Transverse colon (tissue), 4 donors: ENCODE measurements around the gene RNF125. TPM values are rescaled to one million over a fixed set of nuclear protein-coding genes. Genes with fewer than 3 reads are reported as not detected.

ENCODE experiments used
- DNase-seq: peaks from one replicate; pipeline ENCODE4 v3.0.0-alpha.2; 2019
- H3K27ac ChIP-seq, 4 donors: fragments of 200-600 bp; sonication (generic); 2 replicates each; pipeline ENCODE4 v1.5.1; 2016 to 2018; ENCODE audit warnings: inconsistent platforms in 4 of 4
- H3K27me3 ChIP-seq: fragments of 200-600 bp; sonication (generic); 2 replicates; pipeline ENCODE4 v1.5.1; 2017; ENCODE audit warnings: inconsistent platforms
- H3K36me3 ChIP-seq, 4 donors: fragments of 200-600 bp; sonication (generic); 2 replicates each; pipeline ENCODE4 v1.5.1; 2017 to 2019; ENCODE audit warnings: inconsistent platforms in 4 of 4
- H3K4me1 ChIP-seq, 4 donors: fragments of 200-600 bp; sonication (generic); 2 replicates each; pipeline ENCODE4 v1.5.1; 2017 to 2020; ENCODE audit warnings: inconsistent platforms in 4 of 4
- H3K4me3 ChIP-seq, 4 donors: fragments of 200-600 bp; sonication (generic); 1 replicate in 1 of 4; 2 replicates in 3 of 4; pipeline versions ENCODE4 v1.5.1 to v1.6.1; 2017 to 2019; ENCODE audit warnings: inconsistent platforms in 4 of 4
- H3K9me3 ChIP-seq, 2 donors: fragments of 200-600 bp; sonication (generic); 2 replicates each; pipeline ENCODE4 v1.5.1; 2017 to 2019; ENCODE audit warnings: inconsistent platforms in 2 of 2
- EP300 ChIP-seq: sonication (generic); formaldehyde crosslinking; IDR thresholded peaks from one replicate; pipeline ENCODE4 v1.6.1; 2017; ENCODE audit warnings: antibody characterized with exemption, low read depth
- POLR2A ChIP-seq: fragments of 450-650 bp; IDR thresholded peaks from one replicate; pipeline ENCODE4 v1.6.1; 2016; ENCODE audit warnings: antibody characterized with exemption, mild to moderate bottlenecking, moderate library complexity
- POLR2AphosphoS5 ChIP-seq, 3 donors: sonication (generic); formaldehyde crosslinking; IDR thresholded peaks; one replicate each; pipeline ENCODE4 v1.6.1; 2016; ENCODE audit warnings: antibody characterized with exemption in 3 of 3
- WGBS, 2 donors: methylation state at CpG; one replicate each; pipeline ENCODE4 v1.1.5; 2018; ENCODE audit warnings: low coverage in 1 of 2; 5-methylcytosine and 5-hydroxymethylcytosine counted together
- in situ Hi-C, 4 donors: fragments of 200-750 bp; cut with MboI; loops; one replicate each; pipeline versions ENCODE4 v1.15.0 to v1.15.1; 2017; ENCODE audit warnings: low sequenced_read_pairs in 3 of 4, low pct_ligation_motif_present in 1 of 4, low pct_unique_long_range_greater_than_20kb in 1 of 4
- intact Hi-C: fragments of 100-400 bp; cut with DNase I; formaldehyde crosslinking; loops from one replicate; pipeline ENCODE4 v1.15.1; 2023; ENCODE audit warnings: low total_unique reads
- total RNA-seq, 4 donors: library from RNA; depleted of rRNA; stranded (reverse); fragments of >200 nt; gene quantifications; one replicate each; pipeline ENCODE4 v1.1.0, GENCODE V29; 2016
- TF ChIP-seq, protein P1 (sequence below), 5 experiments: fragments of 200-600 bp in 3 of 5; fragments of 450-650 bp in 2 of 5; sonication (generic) in 3 of 5; IDR thresholded peaks; 1 replicate in 2 of 5; 2 replicates in 3 of 5; pipeline ENCODE4 v1.5.1; 2016 to 2017; ENCODE audit warnings: antibody characterized with exemption in 5 of 5, inconsistent platforms in 3 of 5, mild to moderate bottlenecking in 2 of 5, moderate library complexity in 1 of 5

RNF125 gene
- total RNA-seq, 4 donors from 2014 or later: 7.9 to 12.1 (median 10.3) TPM

- peaks cover 7 to 31% of the 10 kb centered on the region in 2 donors for H3K9me3 ChIP-seq
- no peaks in the 10 kb centered on the region for H3K27me3 ChIP-seq
- H3K4me3 ChIP-seq: no peak overlapping the region
- no peaks in the 10 kb centered on the region for H3K36me3 ChIP-seq
- intact Hi-C loops (loop anchor here (10.0 kb wide), 2 partner anchors 243 to 403 kb away; no protein-coding TSS in a partner anchor), in situ Hi-C loops (loop anchor here in 1 of 4 donors (10.0 kb wide), 1 partner anchor 243 kb away; no protein-coding TSS in a partner anchor)
- peak; percentile 18 for DNase-seq
- no peaks in the 10 kb centered on the region for H3K4me1 ChIP-seq
- TF ChIP-seq, protein P1, sequence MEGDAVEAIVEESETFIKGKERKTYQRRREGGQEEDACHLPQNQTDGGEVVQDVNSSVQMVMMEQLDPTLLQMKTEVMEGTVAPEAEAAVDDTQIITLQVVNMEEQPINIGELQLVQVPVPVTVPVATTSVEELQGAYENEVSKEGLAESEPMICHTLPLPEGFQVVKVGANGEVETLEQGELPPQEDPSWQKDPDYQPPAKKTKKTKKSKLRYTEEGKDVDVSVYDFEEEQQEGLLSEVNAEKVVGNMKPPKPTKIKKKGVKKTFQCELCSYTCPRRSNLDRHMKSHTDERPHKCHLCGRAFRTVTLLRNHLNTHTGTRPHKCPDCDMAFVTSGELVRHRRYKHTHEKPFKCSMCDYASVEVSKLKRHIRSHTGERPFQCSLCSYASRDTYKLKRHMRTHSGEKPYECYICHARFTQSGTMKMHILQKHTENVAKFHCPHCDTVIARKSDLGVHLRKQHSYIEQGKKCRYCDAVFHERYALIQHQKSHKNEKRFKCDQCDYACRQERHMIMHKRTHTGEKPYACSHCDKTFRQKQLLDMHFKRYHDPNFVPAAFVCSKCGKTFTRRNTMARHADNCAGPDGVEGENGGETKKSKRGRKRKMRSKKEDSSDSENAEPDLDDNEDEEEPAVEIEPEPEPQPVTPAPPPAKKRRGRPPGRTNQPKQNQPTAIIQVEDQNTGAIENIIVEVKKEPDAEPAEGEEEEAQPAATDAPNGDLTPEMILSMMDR (IDR thresholded peaks at IDR 0.05): peak; percentile 45 to 64 (median 48)
- no peak for TF ChIP-seq EP300
- WGBS, 2 donors: 65 to 69% methylated on average over 5 to 9 of the region's 9 CpGs
- no peak overlapping the region for H3K27ac ChIP-seq
Observed at GRCh38 chr18:31977270-31977872, 41.3 kb upstream of the RNF125 start.

GRCh38 chr18:31978616-31979015 lies 40.0 kb upstream of the RNF125 start:
- Histone ChIP-seq H3K4me1 (peaks cover 0 to 4% (median 1%) of the 10 kb centered on the region in 4 donors), H3K4me3 (no peak overlapping the region), H3K27me3 (no peaks in the 10 kb centered on the region), H3K9me3 (peaks cover 2 to 22% of the 10 kb centered on the region in 2 donors), H3K27ac (no peak overlapping the region), H3K36me3 (no peaks in the 10 kb centered on the region)
- intact Hi-C loops (loop anchor here (10.0 kb wide), 2 partner anchors 244 to 404 kb away; no protein-coding TSS in a partner anchor), in situ Hi-C loops (loop anchor here in 1 of 4 donors (10.0 kb wide), 1 partner anchor 244 kb away; no protein-coding TSS in a partner anchor)
- DNase-seq: no peak
- TF ChIP-seq POLR2A (no peak), EP300 (no peak), POLR2AphosphoS5 (IDR thresholded peaks at IDR 0.05) (no peak)
- 92% methylated on average over 5 of the region's 5 CpGs; no CpG with 5 or more reads in 1 of the 2 donors for WGBS, 2 donors

- peaks cover 0 to 10% (median 1%) of the 10 kb centered on the region in 4 donors for H3K4me1 ChIP-seq
- no peak overlapping the region for H3K27ac ChIP-seq
- peaks cover 0 to 11% of the 10 kb centered on the region in 2 donors for H3K9me3 ChIP-seq
- intact Hi-C loops: loop anchor here (10.0 kb wide), 2 partner anchors 245 to 405 kb away; no protein-coding TSS in a partner anchor
- DNase-seq: no peak
- WGBS, 2 donors: 77 to 79% methylated on average over 2 of the region's 2 CpGs
- TF ChIP-seq, protein P1 (IDR thresholded peaks at IDR 0.05): no peak
- no peak for TF ChIP-seq EP300
- TF ChIP-seq POLR2A: no peak
- no peak for TF ChIP-seq POLR2AphosphoS5 (IDR thresholded peaks at IDR 0.05)
- no peaks in the 10 kb centered on the region for H3K36me3 ChIP-seq
- in situ Hi-C loops: loop anchor here in 1 of 4 donors (10.0 kb wide), 1 partner anchor 245 kb away; no protein-coding TSS in a partner anchor
- no peaks in the 10 kb centered on the region for H3K27me3 ChIP-seq
- H3K4me3 ChIP-seq: no peak overlapping the region
Observed at GRCh38 chr18:31979714-31980113, 38.9 kb upstream of the RNF125 start.

- peaks cover 0 to 10% of the 10 kb centered on the region in 2 donors for H3K9me3 ChIP-seq
- no peaks in the 10 kb centered on the region for H3K27me3 ChIP-seq
- no peaks in the 10 kb centered on the region for H3K36me3 ChIP-seq
- H3K27ac ChIP-seq: no peak overlapping the region
- TF ChIP-seq, protein P1 (IDR thresholded peaks at IDR 0.05): no peak
- TF ChIP-seq POLR2AphosphoS5 (IDR thresholded peaks at IDR 0.05) (no peak), EP300 (no peak), POLR2A (no peak)
- peaks cover 0 to 10% (median 1%) of the 10 kb centered on the region in 4 donors for H3K4me1 ChIP-seq
- intact Hi-C loops (no loop called here), in situ Hi-C loops (no loop called here)
- H3K4me3 ChIP-seq: no peak overlapping the region
- DNase-seq: no peak
Observed at GRCh38 chr18:31980863-31981262, 37.8 kb upstream of the RNF125 start.
